H9 (cell line): ENCODE measurements around the gene ATP5PO. TPM values are rescaled to one million over a fixed set of nuclear protein-coding genes. Genes with fewer than 3 reads are reported as not detected.

Experiments used
- DNase-seq: peaks from one replicate; pipeline ENCODE4 v3.0.0-alpha.2; 2017
- H2AFZ ChIP-seq: one replicate; pipeline ENCODE4 v1.6.1; 2013; ENCODE audit warnings: mild to moderate bottlenecking, low read length, control low read depth, moderate library complexity
- H2AK5ac ChIP-seq: 2 replicates; pipeline ENCODE4 v1.6.1; 2013; ENCODE audit warnings: low read length, control low read depth, mixed read lengths; ENCODE audit not compliant: insufficient read length
- H2BK120ac ChIP-seq: one replicate; pipeline ENCODE4 v1.6.1; 2013; ENCODE audit warnings: low read depth, mild to moderate bottlenecking, low read length, control low read depth, inconsistent platforms; ENCODE audit not compliant: poor library complexity, severe bottlenecking
- H2BK12ac ChIP-seq: 2 replicates; pipeline ENCODE4 v1.6.1; 2013; ENCODE audit warnings: low read length, control low read depth, mixed read lengths, low read depth; ENCODE audit not compliant: insufficient read length
- H2BK15ac ChIP-seq: 2 replicates; pipeline ENCODE4 v1.6.1; 2013; ENCODE audit warnings: low read depth, low read length, control low read depth
- H2BK20ac ChIP-seq: one replicate; pipeline ENCODE4 v1.6.1; 2013; ENCODE audit warnings: low read depth, mild to moderate bottlenecking, low read length, control low read depth, inconsistent platforms; ENCODE audit not compliant: poor library complexity, severe bottlenecking
- H2BK5ac ChIP-seq: 2 replicates; pipeline ENCODE4 v1.6.1; 2013; ENCODE audit warnings: low read length, control low read depth, mixed read lengths; ENCODE audit not compliant: insufficient read length
- H3K14ac ChIP-seq: 2 replicates; pipeline ENCODE4 v1.6.1; 2013; ENCODE audit warnings: low read length, control low read depth; ENCODE audit not compliant: insufficient read depth
- H3K18ac ChIP-seq: 2 replicates; pipeline ENCODE4 v1.6.1; 2013; ENCODE audit warnings: low read depth, mild to moderate bottlenecking, mixed read lengths, low read length, control low read depth; ENCODE audit not compliant: insufficient read length
- H3K23ac ChIP-seq: 2 replicates; pipeline ENCODE4 v1.6.1; 2013; ENCODE audit warnings: low read length, control low read depth, mixed read lengths, low read depth; ENCODE audit not compliant: insufficient read length
- H3K23me2 ChIP-seq: 2 replicates; pipeline ENCODE4 v1.6.1; 2013; ENCODE audit warnings: low read depth, mild to moderate bottlenecking, mixed read lengths, low read length, control low read depth; ENCODE audit not compliant: insufficient read length, poor library complexity, severe bottlenecking
- H3K27ac ChIP-seq: 2 replicates; pipeline ENCODE4 v1.5.1; 2013; ENCODE audit warnings: low read length, control low read depth, mixed read lengths, low read depth; ENCODE audit not compliant: insufficient read length
- H3K27me3 ChIP-seq: 2 replicates; pipeline ENCODE4 v1.6.1; 2013; ENCODE audit warnings: low read length, control low read depth, inconsistent platforms; ENCODE audit not compliant: insufficient read depth
- H3K4ac ChIP-seq: 2 replicates; pipeline ENCODE4 v1.6.1; 2013; ENCODE audit warnings: low read depth, mild to moderate bottlenecking, control low read depth, inconsistent platforms, low read length, moderate library complexity
- H3K4me1 ChIP-seq: 2 replicates; pipeline ENCODE4 v1.6.1; 2013; ENCODE audit warnings: low read length, control low read depth, inconsistent platforms; ENCODE audit not compliant: insufficient read depth
- H3K4me2 ChIP-seq: 2 replicates; pipeline ENCODE4 v1.6.1; 2013; ENCODE audit warnings: low read length, control low read depth, mixed read lengths; ENCODE audit not compliant: insufficient read length, insufficient read depth
- H3K56ac ChIP-seq: 2 replicates; pipeline ENCODE4 v1.6.1; 2013; ENCODE audit warnings: low read depth, mild to moderate bottlenecking, mixed read lengths, low read length, control low read depth; ENCODE audit not compliant: insufficient read length
- H3K79me1 ChIP-seq: 2 replicates; pipeline ENCODE4 v1.6.1; 2013; ENCODE audit warnings: low read depth, mild to moderate bottlenecking, moderate library complexity, low read length, control low read depth, inconsistent platforms; ENCODE audit not compliant: insufficient read depth, poor library complexity, severe bottlenecking
- H3K79me2 ChIP-seq: 2 replicates; pipeline ENCODE4 v1.6.1; 2013; ENCODE audit warnings: low read length, control low read depth, inconsistent platforms; ENCODE audit not compliant: insufficient read depth
- H3K9ac ChIP-seq: 2 replicates; pipeline ENCODE4 v1.6.1; 2013; ENCODE audit warnings: low read length, control low read depth, mixed read lengths; ENCODE audit not compliant: insufficient read length; ENCODE audit errors: extremely low read depth
- H3K9me3 ChIP-seq: one replicate; pipeline ENCODE4 v1.6.1; 2013; ENCODE audit warnings: low read depth, low read length, inconsistent platforms; ENCODE audit not compliant: control insufficient read depth
- H3T11ph ChIP-seq: one replicate; pipeline ENCODE4 v1.6.1; 2013; ENCODE audit warnings: mild to moderate bottlenecking, low read length, control low read depth, inconsistent platforms
- H4K20me1 ChIP-seq: one replicate; pipeline ENCODE4 v1.6.1; 2013; ENCODE audit not compliant: control insufficient read depth, insufficient read length, insufficient read depth
- H4K5ac ChIP-seq: 2 replicates; pipeline ENCODE4 v1.6.1; 2013; ENCODE audit warnings: low read depth, mild to moderate bottlenecking, mixed read lengths, low read length, control low read depth; ENCODE audit not compliant: insufficient read length
- H4K8ac ChIP-seq: replicated peaks from 2 replicates; pipeline ENCODE4 v1.6.1; 2013; ENCODE audit warnings: low read length, control low read depth, mixed read lengths, low read depth; ENCODE audit not compliant: insufficient read length
- H4K91ac ChIP-seq: 2 replicates; pipeline ENCODE4 v1.6.1; 2013; ENCODE audit warnings: low read depth, mild to moderate bottlenecking, moderate library complexity, mixed read lengths, low read length, control low read depth; ENCODE audit not compliant: insufficient read length
- H3K27ac Mint-ChIP-seq, 3 experiments: 2 replicates in 2 of 3; 3 replicates in 1 of 3; pipeline ENCODE4 v1.8.0; 2020 to 2021; ENCODE audit warnings: mixed read lengths in 3 of 3, mild to moderate bottlenecking in 1 of 3, moderate library complexity in 1 of 3
- H3K27me3 Mint-ChIP-seq: 2 replicates; pipeline ENCODE4 v1.8.0; 2021; ENCODE audit warnings: low read depth, mild to moderate bottlenecking, moderate library complexity, mixed read lengths
- H3K36me3 Mint-ChIP-seq, 3 experiments: 2 replicates in 2 of 3; 3 replicates in 1 of 3; pipeline ENCODE4 v1.8.0; 2020 to 2021; ENCODE audit warnings: low read depth in 3 of 3, mixed read lengths in 3 of 3; ENCODE audit not compliant: insufficient read depth in 1 of 3
- H3K4me1 Mint-ChIP-seq, 2 experiments: 2 replicates each; pipeline ENCODE4 v1.8.0; 2020; ENCODE audit warnings: mixed read lengths in 2 of 2
- H3K4me3 Mint-ChIP-seq, 2 experiments: 2 replicates in 1 of 2; 3 replicates in 1 of 2; pipeline ENCODE4 v1.8.0; 2020 to 2021; ENCODE audit warnings: mild to moderate bottlenecking in 2 of 2, mixed read lengths in 2 of 2, moderate library complexity in 1 of 2
- H3K9me3 Mint-ChIP-seq, 2 experiments: 2 replicates in 1 of 2; 3 replicates in 1 of 2; pipeline ENCODE4 v1.8.0; 2020; ENCODE audit warnings: mild to moderate bottlenecking in 2 of 2, mixed read lengths in 2 of 2, moderate library complexity in 1 of 2
- WGBS: extraction: QIAGEN DNeasy Blood & Tissue Kit; methylation state at CpG from one replicate; pipeline ENCODE4 v1.1.7; 2013; ENCODE audit warnings: missing lambda C conversion rate, low lambda C conversion rate, mixed read lengths; ENCODE audit not compliant: insufficient read length; ENCODE audit errors: extremely low coverage; 5-methylcytosine and 5-hydroxymethylcytosine counted together
- total RNA-seq: library from RNA; stranded (reverse); gene quantifications from 2 replicates; pipeline ENCODE4 v1.2.1, GENCODE V29; 2021
- TF ChIP-seq, protein P1 (sequence below): fragments of 200-600 bp; sonication (generic); conservative IDR thresholded peaks from 3 replicates; pipeline ENCODE4 v1.8.0; 2021; ENCODE audit warnings: antibody characterized with exemption, mild to moderate bottlenecking

Gene ATP5PO
- total RNA-seq, 1 experiment from 2014 or later: 275 TPM

DNA sequence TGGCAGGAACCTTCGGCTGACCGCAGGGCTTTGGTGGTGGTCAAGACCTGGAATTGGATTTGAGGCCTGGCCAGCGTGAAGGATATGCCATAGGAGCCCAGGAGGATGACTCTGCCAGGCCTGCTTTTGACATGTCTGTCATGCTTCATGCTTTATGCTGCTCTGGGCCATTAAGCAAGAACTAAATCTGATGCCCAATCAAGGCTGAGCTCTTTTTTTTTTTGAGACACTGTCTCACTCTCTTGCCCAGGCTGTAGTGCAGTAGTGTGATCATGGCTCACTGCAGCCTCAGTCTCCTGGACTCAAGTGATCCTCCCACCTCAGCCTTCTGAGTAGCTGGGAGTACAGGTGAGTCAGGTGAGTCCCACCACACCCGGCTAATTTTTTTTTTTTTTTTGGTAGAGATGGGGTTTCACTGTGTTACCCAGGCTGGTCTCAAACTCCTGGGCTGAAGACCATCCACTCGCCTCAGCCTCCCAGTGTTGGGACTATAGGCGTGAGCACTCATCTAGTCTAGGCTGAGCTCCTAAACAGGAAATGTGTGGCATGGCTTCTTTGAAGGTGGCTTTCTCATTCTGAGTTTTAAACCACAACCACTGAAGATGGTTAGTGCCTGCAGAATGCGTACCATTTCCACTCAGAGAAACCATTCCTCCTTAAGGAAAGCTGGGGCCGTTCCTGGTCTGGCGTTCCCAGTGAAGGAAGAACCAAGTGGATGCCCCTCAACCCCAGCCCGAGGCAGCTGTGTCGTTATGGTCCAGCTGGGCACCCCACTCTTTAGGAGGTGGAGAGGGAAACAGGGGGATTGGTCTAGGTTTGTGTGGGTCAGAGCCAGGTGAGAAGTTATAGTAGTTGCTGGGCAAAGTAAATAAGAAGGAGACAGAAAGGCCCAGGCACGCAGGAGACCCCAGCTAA, 34.2 kb upstream of the ATP5PO start:
- Mint-ChIP-seq H3K36me3 (peaks cover 0 to 4% (median 4%) of the 10 kb centered on the region in 3 experiments; a peak in 5 of 7 replicates), H3K27me3 (peaks cover 6% of the 10 kb centered on the region), H3K4me3 (no peak overlapping the region), H3K4me1 (peaks cover 29 to 31% of the 10 kb centered on the region in 2 experiments), H3K27ac (no peak overlapping the region; a peak in 1 of 7 replicates), H3K9me3 (peaks cover 0 to 4% of the 10 kb centered on the region in 2 experiments; a peak in 4 of 5 replicates)
- no peak overlapping the region for H2BK20ac ChIP-seq
- H3K9me3 ChIP-seq: no peaks in the 10 kb centered on the region
- no CpG with 5 or more reads among the region's 12 CpGs for WGBS
- no peak overlapping the region for H3K4me2 ChIP-seq
- no peak overlapping the region for H3K4ac ChIP-seq
- no peak overlapping the region for H2BK5ac ChIP-seq
- H3K14ac ChIP-seq: no peak overlapping the region
- no peak overlapping the region for H3T11ph ChIP-seq
- no peaks in the 10 kb centered on the region for H3K27me3 ChIP-seq
- H2AK5ac ChIP-seq: no peak overlapping the region
- no peak overlapping the region for H2BK120ac ChIP-seq
- H3K4me1 ChIP-seq: peaks cover 15% of the 10 kb centered on the region; the same call in 1 of the 2 replicates
- no peak overlapping the region for H2AFZ ChIP-seq
- H2BK15ac ChIP-seq: no peak overlapping the region
- no peaks in the 10 kb centered on the region for H3K79me2 ChIP-seq
- H4K5ac ChIP-seq: no peak overlapping the region
- H4K20me1 ChIP-seq: no peaks in the 10 kb centered on the region
- TF ChIP-seq, protein P1, sequence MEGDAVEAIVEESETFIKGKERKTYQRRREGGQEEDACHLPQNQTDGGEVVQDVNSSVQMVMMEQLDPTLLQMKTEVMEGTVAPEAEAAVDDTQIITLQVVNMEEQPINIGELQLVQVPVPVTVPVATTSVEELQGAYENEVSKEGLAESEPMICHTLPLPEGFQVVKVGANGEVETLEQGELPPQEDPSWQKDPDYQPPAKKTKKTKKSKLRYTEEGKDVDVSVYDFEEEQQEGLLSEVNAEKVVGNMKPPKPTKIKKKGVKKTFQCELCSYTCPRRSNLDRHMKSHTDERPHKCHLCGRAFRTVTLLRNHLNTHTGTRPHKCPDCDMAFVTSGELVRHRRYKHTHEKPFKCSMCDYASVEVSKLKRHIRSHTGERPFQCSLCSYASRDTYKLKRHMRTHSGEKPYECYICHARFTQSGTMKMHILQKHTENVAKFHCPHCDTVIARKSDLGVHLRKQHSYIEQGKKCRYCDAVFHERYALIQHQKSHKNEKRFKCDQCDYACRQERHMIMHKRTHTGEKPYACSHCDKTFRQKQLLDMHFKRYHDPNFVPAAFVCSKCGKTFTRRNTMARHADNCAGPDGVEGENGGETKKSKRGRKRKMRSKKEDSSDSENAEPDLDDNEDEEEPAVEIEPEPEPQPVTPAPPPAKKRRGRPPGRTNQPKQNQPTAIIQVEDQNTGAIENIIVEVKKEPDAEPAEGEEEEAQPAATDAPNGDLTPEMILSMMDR: no peak
- no peak overlapping the region for H3K23ac ChIP-seq
- peaks cover 3% of the 10 kb centered on the region for H3K23me2 ChIP-seq
- no peak overlapping the region for H2BK12ac ChIP-seq
- H3K56ac ChIP-seq: no peak overlapping the region
- H3K9ac ChIP-seq: no peak overlapping the region
- no peak for DNase-seq
- H3K79me1 ChIP-seq: no peaks in the 10 kb centered on the region
- H4K8ac ChIP-seq: no peak overlapping the region
- H3K18ac ChIP-seq: no peak overlapping the region
- no peak overlapping the region for H3K27ac ChIP-seq
- no peak overlapping the region for H4K91ac ChIP-seq
